Stimulated activated CD4-positive, alpha-beta T cell treated with anti-CD3 and anti-CD28 coated beads, TNF-alpha, amount 100 ng/mL, for 1 hour (primary cell): ENCODE results near the gene ATP8A2.
"Not testable (repeated sequence)": the region's sequence is repeated elsewhere in the genome, so short reads cannot be mapped to it uniquely, and the experiment has no call there.

ENCODE experiments used
- DNase-seq, 3 donors: peaks; one replicate each; pipeline ENCODE4 v3.0.0-alpha.2; 2020; ENCODE audit warnings: low read depth in 3 of 3, low spot score in 1 of 3

The ATP8A2 gene

DNA sequence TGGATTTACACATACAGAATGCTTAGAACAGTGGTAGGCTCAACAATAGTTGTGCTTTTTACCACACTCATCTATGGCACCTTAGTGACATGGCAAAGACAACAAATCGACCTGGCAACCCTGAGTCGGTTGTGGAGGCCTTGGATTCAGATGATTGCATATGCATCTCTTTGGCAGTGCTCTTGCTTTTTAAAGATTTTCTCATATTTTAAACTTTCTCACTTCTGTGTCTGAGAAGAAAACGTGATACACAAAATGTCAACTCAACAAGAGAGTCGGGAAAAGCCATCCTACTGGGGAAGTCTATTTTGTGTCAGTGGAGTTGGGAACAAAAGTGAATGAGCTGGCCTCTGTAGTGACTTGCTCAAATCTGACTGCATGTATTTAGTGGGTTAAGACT lies 85.8 kb downstream of the ATP8A2 start:
- no peak for DNase-seq

DNA sequence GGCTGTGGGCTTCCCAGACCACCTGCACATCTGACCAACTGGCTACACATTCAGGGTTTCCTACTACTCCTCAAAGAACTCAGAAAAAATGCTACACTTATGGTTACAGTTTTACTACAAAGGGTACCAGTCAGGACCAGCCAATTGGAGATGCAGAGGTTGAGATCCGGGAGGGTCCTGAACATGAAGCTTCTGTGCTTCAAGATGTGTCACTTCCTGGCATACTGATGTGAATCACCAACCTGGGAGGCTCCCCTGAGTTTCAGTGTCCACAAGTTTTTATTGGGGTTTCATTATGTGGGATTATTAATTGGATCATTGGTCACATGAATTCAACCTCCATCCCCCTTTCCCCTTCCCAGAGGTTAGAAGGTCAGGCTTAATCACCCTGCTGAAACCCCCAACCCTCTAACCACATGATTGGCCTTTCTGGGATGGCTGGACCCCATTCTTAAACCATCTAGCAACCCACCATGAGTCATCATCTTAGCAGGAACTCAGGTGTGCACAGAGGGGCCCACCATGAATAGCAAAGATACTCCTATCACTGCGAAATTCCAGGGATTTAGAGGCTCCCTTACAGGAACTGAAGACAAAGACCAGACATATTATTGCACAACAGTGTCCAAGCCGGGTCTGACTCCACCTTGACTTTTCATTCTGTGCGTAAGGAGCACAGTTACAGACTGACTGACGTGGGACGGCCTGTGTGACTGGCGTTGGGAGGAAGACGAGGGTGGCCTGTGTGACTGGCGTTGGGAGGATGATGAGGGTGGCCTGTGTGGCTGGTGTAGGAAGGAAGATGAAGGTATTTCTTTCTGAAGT lies 90.7 kb downstream of the ATP8A2 start:
- DNase-seq = no peak

DNA sequence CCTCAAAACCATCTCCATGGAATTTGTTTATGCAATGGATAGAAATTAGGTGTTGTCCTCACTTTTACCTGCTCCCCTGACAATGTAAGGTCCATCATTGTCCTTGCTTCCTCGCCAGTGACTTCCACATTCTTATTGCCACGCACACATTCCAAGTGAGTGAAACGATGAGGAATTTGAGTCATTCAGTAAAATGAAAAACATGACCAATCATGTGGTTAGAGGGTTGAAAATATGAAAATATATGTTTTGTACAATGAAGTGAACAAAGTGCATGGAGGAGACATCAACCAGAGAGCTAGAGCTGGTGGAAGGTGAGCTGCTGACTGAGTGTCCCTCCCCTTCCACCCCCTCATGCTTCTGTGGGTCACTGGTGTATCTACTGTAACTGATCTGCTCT lies 91.7 kb downstream of the ATP8A2 start:
- DNase-seq = no peak

DNA sequence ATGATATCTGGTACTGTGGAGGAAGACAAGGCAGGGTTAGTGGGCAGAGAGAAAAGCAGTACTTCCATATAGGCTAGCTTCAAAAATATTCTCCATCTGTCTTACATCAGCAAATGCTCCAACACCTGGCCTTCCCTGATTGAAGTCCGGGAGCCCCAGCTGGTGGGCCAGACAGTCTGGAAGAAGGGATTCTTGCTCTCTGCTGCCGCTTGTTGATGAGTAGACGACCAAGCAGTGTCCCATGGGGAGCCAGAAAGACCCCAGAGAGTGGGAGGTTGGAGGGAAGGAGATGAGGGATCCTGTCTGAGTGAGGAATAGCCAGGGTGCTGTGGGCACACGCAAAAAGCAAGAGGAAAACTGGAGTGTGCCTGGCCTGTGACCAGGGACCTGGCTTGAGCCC lies 95.1 kb downstream of the ATP8A2 start:
- no peak for DNase-seq

DNA sequence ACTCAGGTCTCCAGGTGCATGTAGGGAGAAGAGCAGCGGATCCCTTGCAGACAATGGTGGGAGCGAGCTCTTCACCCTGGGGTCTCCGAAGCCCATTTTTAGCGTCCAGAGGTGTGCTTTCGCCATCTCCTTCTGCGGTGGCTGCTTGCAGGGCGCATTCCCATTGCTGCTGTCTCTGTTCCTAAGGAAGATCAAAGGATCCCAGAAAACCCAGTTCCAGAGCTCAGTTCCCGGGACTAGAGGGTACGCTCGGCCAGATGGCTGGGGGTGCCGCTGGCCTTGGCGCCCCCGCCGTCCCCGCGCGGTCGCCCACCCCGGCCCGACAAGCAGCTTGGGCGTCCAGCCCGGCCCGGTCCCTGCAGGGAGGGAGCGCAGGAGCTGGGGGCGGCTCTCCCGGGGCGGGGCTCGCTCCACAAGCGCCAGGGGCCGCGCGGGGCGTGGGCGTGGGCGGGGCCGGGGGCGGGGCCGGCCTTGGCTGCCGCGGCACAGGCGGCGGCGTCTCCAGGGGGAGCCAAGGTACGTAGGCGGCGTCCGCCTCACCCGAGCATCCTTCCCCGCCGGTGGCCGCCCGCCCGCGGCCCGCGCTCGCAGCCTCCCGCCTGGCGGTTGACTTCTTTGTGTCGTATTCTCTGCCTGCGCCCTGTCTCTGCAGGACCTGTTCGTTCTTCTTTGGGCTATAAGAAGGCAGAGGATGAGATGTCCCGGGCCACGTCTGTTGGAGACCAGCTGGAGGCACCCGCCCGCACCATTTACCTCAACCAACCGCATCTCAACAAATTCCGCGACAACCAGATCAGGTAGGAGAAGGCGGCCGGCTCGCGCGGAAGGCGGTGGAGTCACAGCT lies 96.8 kb downstream of the ATP8A2 start:
- no peak for DNase-seq

DNA sequence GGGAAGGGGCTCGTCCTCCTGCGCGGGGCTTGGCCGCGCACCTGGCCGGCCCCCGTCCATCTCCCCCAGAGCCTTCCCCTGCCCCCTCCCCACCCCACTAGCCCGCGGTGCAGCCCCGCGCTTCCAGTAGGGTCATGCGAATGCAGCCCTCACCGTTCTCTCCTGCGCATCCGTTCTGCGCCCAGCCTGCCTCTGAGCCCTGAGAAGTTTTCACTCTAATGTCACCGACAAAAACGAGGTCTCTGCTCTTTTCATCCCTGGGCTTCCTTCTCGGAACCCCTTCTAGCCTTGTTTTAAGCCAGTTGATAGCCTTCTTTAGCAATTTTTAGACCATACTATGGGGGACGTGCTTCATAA lies 97.4 kb downstream of the ATP8A2 start:
- DNase-seq = no peak

DNA sequence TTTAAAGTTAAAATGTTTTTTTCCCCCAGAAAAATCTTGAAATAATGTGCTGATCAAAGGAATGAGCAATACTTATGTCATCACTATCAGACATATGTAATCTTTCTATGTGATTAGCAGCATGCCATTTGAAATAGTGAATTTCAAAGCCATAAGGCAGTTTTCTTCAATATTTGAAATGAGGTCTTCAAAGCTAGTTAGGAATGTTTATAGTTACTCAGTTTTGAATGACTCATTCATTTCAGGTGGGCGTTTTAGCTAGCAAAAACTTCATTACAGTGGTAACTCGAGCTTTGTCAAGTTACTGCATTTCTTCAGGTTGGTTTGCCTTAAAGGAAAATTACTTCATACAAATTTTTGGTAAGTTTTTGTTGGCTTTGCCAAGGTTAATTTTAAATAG lies 102.1 kb downstream of the ATP8A2 start:
- no peak for DNase-seq

DNA sequence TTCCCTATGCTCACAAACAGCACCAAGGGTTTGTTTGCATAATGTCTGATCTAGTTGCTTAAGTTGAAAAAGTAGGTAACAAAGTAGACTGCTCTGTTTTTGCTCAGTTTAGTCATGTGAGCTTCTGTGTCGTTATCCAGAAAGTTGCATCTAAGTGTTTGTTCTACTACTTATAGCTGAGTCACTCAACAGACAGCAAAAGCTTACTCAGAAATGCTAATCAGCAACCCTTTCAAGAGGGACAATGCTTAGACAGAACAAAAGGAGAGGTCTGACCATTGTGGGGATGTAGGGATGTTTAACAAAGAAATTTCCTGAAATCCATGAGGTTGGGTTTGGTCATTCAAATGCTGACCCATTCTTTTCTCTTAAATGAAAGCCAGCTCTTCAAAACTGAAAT lies 106.4 kb downstream of the ATP8A2 start:
- DNase-seq = no peak

DNA sequence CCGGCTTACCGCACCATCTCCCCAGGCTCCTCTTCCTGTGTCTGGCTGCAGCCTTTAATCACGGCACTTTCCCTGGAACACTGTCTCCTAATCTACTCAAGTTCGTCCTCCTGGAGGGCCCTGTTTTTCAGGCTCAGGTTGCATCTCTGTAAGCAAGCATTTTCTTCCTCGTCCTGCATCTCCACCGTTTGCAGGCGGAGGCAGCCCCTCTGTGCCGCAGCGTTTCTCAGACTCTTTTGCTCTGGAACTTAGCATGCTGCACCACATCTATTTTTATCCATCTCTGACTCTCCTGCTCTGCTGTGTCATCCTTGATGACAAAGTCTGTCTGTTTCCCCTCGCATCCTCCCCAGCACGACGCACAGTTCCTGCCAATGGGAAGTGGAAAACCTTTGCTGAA lies 117.5 kb downstream of the ATP8A2 start:
- DNase-seq = no peak

DNA sequence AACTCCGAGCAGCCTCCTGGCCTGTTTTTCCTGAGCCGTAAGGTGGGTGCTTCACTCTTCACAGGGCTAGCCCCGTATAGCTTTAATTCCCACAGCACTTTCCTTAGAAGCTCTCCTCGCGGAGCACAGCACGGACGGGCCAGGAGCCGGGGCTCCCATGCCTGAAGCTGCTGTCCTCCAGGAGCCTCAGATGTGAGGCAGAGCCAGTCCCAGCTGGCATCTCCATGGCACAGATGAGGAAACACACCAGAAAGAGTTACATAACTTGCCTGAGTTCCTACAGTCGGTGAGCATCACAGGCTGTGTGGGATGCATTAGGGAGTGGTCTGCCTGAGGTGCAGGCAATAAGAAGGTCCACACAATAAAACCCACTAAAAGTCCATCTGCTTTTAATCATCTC lies 118.5 kb downstream of the ATP8A2 start:
- DNase-seq = no peak

DNA sequence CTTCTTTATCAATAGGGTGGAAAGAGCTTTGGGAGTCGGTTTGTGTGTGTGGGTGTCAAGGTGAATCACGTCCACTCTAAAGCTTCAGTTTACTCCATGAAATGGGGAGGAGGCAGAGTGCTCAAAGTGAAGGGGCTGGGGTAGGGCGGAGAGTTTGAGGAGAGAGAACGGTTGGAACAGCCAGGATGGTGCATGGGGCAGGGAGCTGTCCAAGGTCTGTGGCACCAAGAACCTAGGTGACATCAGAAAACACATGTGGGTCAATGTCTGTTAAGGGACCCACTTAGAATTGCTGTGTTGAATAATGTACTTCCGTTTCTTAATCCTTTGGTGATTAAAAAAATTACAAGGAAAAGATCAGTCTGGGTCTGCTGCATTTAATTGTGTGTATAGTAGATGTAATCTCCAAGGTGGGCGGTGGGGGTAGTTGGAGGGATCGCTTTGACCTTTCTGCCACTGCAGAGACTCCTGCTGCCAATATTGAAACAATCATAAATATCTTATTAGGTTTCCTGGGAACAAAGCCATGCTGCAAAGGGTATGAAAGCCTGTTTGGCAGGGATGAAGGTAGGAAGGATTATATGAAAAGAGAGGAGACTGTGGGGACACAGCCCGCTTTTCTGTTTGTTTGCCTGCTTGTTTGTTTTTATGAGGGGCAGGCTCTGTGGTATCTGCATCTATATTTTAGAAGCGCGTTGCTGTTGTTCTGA lies 122.3 kb downstream of the ATP8A2 start:
- no peak for DNase-seq

DNA sequence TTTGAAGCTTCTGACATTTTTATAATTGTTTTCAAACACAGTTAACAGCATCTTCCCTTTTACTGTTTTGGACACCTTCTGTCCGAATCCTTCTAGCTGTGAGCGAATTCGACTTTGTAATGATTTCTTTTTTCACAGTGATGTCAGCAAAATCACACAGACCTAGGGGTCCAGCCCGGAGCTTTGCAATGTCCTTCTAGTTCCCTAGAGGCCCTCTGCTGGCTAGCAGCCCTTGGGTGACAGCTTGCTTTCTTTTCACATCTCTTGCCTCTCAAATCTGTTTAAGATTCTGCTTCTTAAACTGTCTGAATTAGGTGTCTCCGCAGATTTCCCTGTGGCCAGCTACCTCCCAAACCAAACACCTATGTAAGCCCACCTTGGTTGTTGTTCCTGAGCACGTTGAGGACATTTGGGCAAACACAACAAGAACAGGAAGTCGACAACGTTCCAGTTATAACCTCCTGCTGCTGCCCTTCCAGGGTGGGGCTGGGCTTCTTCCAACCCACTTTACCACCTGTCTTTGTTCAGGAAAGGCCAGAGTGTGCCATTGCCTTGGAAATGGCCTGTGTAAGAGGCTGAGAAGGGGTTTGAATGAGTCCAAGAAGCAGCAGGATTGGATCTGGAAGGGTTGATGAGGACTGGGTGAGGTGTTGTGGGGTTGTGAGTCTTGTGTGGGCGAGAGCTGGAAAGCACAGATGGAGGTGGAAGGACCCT lies 123.1 kb downstream of the ATP8A2 start:
- no peak for DNase-seq

DNA sequence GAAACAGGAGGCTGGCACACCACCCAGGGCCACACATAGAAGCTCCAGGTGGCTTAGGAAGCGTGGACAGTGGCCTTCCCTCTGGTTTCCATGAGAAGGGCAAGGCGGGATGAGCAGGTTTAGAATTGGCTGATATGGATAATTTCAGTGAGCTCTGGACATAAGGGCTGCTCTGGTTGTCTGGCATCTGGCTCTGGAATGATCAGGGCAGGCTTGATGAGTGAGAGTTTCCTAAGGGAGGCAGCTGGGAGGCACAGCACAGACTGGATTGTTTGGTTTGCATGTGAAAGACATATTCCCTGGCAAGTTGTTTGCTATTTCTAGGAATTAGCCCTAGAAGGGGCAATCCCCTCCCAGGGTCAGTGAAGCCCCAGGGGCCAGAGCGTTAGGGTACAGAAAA lies 129.5 kb downstream of the ATP8A2 start:
- DNase-seq = no peak

DNA sequence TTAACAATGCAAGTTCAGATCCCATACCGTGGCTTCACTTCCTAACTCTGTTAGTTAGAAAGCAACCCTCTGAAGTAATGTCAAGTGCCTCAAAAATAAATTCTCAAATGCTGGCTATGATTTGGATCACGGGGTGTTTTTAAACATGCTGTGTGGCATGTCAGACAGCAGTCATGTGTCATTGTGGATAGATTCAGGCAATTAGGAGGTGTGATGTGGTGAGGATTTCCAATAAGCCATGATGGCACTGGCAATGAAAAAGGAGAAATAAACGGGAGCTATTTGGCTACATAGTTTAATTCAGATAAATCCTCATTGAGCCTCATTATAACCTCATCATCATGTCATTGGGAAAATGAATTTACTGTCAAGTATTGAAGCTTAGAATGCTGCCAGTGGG lies 130.3 kb downstream of the ATP8A2 start:
- DNase-seq = no peak

DNA sequence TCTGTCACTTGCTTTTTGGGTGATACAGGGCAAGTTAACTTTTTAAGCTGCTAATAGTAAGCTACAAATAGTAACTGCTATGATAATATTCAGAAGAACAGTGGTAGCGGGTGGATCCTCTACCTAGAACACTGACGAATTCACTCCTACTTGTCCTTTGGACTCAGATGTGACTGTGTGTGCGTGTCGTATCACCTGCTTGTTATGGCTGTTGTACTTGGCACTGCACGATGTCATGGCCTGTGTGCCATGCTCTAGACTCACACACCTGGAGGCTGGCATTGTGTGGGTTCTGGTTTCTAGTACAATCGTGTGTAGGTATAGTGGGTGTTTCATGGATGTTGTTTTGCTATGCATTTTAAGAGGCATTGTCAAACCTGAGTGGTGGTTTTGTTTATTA lies 130.8 kb downstream of the ATP8A2 start:
- DNase-seq = no peak

DNA sequence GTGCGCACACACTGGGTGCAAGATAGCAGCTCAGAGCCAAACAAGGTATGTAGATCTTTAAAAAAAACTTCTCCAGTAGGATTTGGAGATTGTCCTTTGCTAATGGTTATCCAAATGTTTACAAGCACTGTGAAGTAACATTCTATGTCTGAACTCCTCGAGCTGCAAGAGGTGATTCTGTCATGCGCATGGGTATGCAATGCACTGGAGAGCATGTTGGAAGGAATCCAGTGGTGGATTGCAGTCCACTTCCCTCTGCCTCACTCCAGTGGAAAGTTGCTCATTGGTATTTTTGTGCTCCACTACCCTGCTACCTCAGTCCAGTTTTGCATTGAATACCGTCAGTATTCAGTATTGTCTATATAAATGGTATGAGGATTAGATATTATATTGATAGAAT lies 132.1 kb downstream of the ATP8A2 start:
- no peak for DNase-seq

DNA sequence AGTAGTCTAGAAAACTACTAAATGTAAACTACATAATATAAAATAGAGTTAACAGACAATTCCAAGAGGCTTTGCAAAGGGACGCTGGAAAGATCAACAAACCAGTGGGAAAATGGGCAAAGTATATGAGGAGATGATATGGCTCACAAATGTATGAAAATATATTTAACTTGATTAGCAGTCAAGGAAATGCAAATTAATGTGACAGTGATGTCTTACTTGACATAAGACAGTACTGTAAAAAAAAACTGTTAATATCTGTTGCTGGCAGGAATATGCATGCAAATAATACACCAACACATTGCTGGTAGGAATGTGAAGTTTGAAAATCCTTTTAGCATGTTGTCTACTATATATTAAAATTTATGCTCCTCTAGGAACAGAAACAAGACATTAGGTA lies 136.1 kb downstream of the ATP8A2 start:
- no peak for DNase-seq

DNA sequence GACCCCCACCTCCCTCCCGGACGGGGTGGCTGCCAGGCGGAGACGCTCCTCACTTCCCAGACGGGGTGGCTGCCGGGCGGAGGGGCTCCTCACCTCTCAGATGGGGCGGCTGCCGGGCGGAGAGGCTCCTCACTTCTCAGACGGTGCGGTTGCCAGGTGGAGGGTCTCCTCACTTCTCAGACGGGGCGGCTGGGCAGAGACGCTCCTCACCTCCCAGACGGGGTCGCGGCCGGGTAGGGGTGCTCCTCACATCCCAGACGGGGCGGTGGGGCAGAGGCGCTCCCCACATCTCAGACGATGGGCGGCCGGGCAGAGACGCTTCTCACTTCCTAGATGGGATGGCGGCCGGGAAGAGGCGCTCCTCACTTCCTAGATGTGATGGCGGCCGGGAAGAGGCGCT lies 141.3 kb downstream of the ATP8A2 start:
- DNase-seq = not testable (repeated sequence)

DNA sequence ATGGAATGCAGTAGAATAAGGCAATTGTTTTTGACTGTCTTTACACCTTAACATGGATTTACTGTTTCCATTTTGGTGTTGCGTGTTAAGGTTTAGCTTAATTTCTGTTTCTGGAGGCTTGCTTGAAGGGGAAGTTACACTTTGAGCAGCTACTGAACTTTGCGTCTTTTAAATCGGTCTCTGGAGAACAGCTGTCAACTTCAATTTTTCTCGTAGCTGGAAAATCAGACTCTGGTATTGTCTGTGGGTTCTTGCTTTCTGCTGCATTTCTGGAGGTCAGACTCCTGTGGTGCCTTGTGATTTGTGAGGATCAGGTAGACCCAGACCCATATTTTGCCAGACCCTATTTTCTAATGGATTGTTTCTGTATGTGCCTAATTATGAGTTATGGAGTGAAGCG lies 146.7 kb downstream of the ATP8A2 start:
- no peak for DNase-seq

DNA sequence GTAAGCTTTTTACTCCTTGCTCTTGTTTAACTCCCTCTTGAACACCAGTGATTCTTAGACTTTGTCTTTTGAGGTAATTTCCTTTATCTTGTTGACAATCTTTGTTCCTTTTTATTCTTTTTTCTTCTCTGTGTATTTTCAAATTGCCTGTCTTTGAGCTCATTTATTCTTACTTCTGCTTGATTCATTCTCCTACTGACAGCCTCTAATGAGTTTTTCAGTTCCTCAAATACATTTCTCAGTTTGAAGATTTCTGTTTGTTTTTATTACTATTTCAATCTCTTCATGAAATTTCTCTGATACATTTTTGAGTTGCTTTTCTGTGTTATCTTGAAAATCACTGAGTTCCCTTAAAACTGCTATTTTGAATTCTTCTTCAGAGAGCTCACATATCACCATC lies 154.1 kb downstream of the ATP8A2 start:
- no peak for DNase-seq

DNA sequence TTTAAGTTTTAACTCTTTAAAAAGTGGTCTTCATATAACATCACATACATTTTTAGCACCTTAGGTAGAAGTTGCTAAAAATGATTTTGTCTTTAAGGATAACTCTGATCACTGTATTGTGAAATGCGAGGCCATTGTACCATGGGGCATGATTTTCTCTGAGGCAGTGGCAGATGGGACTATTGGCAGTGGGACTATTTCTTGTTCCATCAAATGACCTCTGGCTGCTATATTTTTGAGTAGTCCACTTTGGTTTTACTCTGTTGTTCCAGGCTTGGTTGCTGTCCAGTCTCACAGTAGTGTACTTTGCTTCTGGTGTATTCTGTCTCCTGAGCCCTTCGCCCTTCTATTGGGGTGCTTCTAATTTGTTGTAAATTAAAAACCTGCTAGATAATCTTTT lies 156.5 kb downstream of the ATP8A2 start:
- no peak for DNase-seq
